GM12873 (cell line): ENCODE data around the gene FAT3.

Experiments
- TF ChIP-seq, protein P1 (sequence below): IDR thresholded peaks from 2 replicates; pipeline ENCODE4 v1.5.1; 2012; ENCODE audit warnings: low read depth, mild to moderate bottlenecking, moderate library complexity, low read length, control low read depth; ENCODE audit not compliant: insufficient read depth; ENCODE audit errors: missing control alignments

The FAT3 gene

DNA sequence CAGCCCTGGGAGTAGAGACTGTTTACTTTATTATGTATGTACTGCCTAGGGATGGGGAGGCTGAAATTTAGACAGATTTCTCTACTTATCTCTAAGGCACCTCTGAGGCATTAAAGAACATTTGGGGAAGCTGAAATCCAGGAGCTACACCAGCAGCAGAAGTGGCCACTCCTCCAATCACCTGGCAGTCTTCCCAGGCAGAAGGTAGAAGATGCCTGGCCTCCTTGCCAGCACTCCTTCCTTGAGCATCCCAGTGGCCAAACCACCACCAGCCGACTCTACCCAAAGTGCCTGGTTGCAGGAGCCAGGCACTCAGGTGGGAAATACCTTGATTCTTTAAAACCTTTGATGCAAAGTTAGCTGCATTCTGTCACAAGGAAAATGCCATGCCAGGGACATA is 1.9 kb upstream of the FAT3 start:
- TF ChIP-seq, protein P1, sequence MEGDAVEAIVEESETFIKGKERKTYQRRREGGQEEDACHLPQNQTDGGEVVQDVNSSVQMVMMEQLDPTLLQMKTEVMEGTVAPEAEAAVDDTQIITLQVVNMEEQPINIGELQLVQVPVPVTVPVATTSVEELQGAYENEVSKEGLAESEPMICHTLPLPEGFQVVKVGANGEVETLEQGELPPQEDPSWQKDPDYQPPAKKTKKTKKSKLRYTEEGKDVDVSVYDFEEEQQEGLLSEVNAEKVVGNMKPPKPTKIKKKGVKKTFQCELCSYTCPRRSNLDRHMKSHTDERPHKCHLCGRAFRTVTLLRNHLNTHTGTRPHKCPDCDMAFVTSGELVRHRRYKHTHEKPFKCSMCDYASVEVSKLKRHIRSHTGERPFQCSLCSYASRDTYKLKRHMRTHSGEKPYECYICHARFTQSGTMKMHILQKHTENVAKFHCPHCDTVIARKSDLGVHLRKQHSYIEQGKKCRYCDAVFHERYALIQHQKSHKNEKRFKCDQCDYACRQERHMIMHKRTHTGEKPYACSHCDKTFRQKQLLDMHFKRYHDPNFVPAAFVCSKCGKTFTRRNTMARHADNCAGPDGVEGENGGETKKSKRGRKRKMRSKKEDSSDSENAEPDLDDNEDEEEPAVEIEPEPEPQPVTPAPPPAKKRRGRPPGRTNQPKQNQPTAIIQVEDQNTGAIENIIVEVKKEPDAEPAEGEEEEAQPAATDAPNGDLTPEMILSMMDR: no peak

DNA sequence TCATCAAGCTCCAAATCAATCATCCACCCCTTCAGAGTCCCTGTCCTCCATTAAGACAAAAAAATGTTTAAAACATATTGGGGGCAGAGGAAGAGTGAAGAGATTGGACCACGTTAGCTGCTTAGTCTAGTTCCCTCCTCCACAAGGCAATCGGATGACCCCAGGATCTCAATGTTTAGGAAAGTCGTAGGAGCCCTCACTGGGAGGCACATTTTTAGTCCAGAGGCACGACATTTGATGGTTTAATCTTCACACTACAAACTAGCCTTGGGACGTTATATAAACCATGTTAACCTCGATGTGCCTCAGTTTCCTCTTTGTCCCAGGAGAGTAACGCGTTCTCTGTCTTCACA is 588 bp upstream of the FAT3 start:
- TF ChIP-seq, protein P1: no peak

DNA sequence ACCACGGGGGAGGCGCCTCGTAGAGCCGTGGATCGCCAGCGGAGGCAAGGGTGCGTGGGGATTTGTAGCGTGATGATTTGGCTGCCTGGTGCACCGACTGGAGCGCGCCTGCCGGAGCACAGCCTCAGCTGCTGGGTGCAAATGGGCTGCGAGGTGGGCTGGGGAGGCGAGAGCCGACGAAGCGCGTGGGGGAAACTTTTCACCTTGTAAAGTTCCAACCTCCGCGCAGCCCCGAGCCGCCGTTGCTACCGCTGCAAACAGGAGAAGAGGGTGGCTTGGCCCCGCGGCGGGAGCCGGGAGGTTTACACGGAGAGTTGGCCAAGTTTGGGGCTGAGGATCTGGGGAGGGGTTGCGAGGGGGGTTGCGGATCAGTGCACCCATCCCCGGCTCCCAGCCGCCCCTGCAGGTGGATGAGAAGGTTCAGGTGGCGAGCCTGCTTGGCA is 528 bp downstream of the FAT3 start:
- TF ChIP-seq, protein P1: no peak

DNA sequence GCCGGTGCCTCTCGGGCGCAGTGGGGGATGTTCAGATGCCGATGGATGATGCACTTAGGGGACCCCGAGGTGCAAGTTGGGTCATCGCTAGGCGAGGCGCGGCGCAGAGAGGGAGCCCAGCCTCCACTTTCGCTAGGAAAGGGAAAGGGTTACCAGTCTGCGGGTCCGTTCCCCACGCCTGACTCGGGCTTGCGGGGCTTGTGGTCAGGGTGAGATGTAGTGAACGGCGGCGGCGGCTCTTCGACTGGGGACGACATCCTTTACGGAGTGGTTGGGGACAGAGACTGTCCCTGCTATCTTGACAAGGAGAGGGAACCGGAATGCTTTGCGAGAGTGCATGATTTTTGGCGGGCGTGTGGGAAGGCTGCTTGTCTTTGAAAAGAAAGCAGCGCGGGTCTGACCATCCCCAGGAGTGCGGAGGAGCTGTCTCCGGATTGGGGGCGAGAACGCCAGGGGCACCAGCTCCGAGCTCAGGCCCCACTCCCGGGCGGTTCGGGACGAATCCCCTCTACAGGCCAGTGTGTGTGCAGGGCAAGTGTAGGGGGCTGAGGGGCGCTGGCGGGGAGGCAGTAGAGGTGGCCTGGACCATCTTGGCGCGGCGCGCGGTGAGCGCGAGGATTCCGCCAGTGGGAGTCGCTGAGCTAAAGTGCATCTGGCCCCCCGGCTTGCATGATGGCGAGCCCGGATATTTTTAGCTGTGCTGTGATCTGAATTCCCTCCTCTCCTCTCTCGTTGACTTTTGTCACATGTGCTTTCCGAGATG is 1.1 kb downstream of the FAT3 start:
- TF ChIP-seq, protein P1: no peak

DNA sequence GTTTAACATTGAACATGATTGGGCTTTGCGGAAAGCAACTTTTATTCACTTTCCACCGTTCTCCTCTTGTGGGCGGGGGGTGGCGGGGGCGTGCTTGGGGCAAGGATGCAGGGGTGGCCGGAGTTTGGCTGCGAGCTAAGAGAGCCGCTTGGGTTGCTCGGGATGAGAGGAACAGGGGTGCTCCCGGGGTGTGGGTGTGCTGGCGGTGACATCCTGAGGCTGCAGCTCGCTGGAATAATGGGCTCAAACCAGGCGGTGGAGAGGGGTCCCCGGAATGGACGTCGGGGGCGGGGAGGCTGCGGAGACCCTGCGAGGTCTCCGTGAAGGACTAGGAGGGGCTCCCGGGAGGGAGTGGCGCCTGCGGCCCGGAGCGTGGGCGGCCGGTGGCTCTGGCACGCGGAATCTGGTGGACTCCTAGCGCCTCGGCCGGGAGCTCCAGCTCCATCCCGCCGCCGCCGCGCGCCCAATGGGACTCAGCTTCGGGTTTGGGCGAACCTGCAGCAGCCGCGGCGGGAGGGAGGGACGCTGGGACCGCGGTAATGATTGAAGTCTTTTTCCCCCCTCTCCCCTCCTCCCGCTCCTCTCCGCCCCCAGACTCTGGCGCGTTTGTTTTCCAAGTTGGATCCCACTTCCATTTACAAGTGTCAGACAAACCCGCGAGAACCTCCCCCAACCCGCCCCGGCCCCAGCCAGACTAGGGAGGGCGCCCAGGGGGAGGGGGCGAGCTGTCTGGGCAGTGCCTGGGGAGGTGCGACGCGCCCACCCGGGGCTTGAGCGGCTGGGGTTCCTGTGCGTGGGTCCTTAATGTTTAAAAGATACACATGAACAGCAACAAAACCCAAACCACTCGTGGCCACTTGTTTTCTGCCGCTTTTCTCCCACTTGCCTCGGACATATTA is 2.0 kb downstream of the FAT3 start:
- TF ChIP-seq, protein P1: no peak

DNA sequence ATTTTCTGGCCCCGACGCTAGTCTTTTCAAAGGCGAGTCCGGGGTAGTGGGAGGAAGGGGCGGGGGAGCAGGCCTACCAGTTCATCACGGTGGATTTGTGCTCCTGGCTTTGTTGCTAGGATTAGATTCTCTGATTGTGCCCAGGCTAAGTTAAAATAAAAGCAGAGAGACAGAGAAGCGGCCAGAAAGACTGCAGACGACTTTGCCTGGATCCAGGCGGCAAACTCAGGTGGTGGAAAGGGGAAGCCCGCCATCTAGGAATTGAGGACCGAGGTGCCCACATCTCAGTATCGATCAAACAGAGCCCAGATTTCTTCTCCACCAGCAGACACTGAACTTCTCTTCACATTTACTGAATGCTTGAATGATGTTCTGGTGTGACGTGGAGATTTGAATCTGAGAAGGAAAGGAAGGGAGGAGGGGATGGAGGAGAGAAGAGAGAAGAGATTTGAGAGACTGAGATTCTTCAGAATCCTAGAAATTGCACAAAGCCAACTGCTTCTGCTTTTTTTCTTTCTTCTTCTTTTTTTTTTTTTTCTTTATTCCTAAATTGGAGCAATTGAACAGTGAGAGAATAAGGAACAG is 2.7 kb downstream of the FAT3 start:
- TF ChIP-seq, protein P1: no peak
